Tibial artery (tissue), 4 donors: ENCODE results near the gene ATG4B.

ENCODE experiments used
- DNase-seq, 2 donors: peaks; one replicate each; pipeline ENCODE4 v3.0.0-alpha.2; 2019
- H3K27ac ChIP-seq, 2 donors: fragments of 200-600 bp; sonication (generic) in 1 of 2; 1 replicate in 1 of 2; 2 replicates in 1 of 2; pipeline ENCODE4 v1.5.1; 2018 to 2019; ENCODE audit warnings: mild to moderate bottlenecking in 1 of 2
- H3K27me3 ChIP-seq, 2 donors: fragments of 200-600 bp; sonication (generic) in 1 of 2; one replicate each; pipeline versions ENCODE4 v1.5.1 to v1.6.0; 2016 to 2019
- H3K36me3 ChIP-seq, 3 donors: fragments of 200-600 bp; sonication (generic) in 2 of 3; one replicate each; pipeline ENCODE4 v1.5.1; 2016 to 2019; ENCODE audit warnings: mild to moderate bottlenecking in 2 of 3
- H3K4me1 ChIP-seq, 4 donors: fragments of 200-600 bp; sonication (generic) in 2 of 4; 1 replicate in 3 of 4; 2 replicates in 1 of 4; pipeline ENCODE4 v1.5.1; 2016 to 2019
- H3K4me3 ChIP-seq, 2 donors: fragments of 200-600 bp; sonication (generic) in 1 of 2; 1 replicate in 1 of 2; 2 replicates in 1 of 2; pipeline ENCODE4 v1.5.1; 2018 to 2019; ENCODE audit warnings: mild to moderate bottlenecking in 2 of 2
- H3K9me3 ChIP-seq, 3 donors: fragments of 200-600 bp; sonication (generic) in 1 of 3; one replicate each; pipeline ENCODE4 v1.5.1; 2016 to 2019
- CTCF ChIP-seq, 2 experiments: fragments of 200-600 bp in 1 of 2; fragments of 450-650 bp in 1 of 2; IDR thresholded peaks; one replicate each; pipeline ENCODE4 v1.5.1; 2017 to 2019; ENCODE audit warnings: antibody characterized with exemption in 2 of 2, mild to moderate bottlenecking in 1 of 2, moderate library complexity in 1 of 2
- intact Hi-C: fragments of 100-400 bp; cut with DNase I; formaldehyde crosslinking; loops from one replicate; pipeline ENCODE4 v1.15.0; 2023; ENCODE audit warnings: low total_unique reads

Gene ATG4B

GRCh38 chr2:241701149-241701398, 63.6 kb downstream of the ATG4B start:
- Histone ChIP-seq H3K36me3 (peaks cover 7 to 21% (median 7%) of the 10 kb centered on the region in 3 donors), H3K9me3 (no peaks in the 10 kb centered on the region), H3K4me1 (peaks cover 0 to 26% (median 20%) of the 10 kb centered on the region in 4 donors), H3K27me3 (no peaks in the 10 kb centered on the region), H3K4me3 (peak overlapping the region; percentile 83 to 87), H3K27ac (peak overlapping the region; percentile 93 to 98)
- intact Hi-C loops = loop anchor here (1.0 kb wide), 1 partner anchor 64 kb away; the partner anchor contains the start of genes ATG4B and THAP4
- TF ChIP-seq CTCF (IDR thresholded peaks at IDR 0.05) = peak; percentile 46 to 59
- DNase-seq = no peak

GRCh38 chr2:241701399-241702154, 64.1 kb downstream of the ATG4B start, which contains the start of gene ING5:
ING5 (plus strand) TSS chr2:241702039; CDS start chr2:241702066, 27 bp downstream.
- H3K36me3 ChIP-seq = peaks cover 12 to 23% (median 12%) of the 10 kb centered on the region in 3 donors
- intact Hi-C loops = loop anchor here (1.0 kb wide), 1 partner anchor 64 kb away; the partner anchor contains the start of genes ATG4B and THAP4
- no peaks in the 10 kb centered on the region for H3K9me3 ChIP-seq
- TF ChIP-seq CTCF (IDR thresholded peaks at IDR 0.05) = no peak
- DNase-seq = peak; percentile 97 to 98
- peak within 1 kb of the TSS; percentile 93 to 98 for H3K27ac ChIP-seq
- no peaks in the 10 kb centered on the region for H3K27me3 ChIP-seq
- peaks cover 0 to 26% (median 20%) of the 10 kb centered on the region in 4 donors for H3K4me1 ChIP-seq
- H3K4me3 ChIP-seq = peak within 1 kb of the TSS; percentile 83 to 87

- H3K27me3 ChIP-seq = no peaks in the 10 kb centered on the region
- no peaks in the 10 kb centered on the region for H3K9me3 ChIP-seq
- peak overlapping the region; percentile 83 to 87 for H3K4me3 ChIP-seq
- peaks cover 0 to 26% (median 20%) of the 10 kb centered on the region in 4 donors for H3K4me1 ChIP-seq
- DNase-seq = peak; percentile 74 to 88
- intact Hi-C loops = no loop called here
- peaks cover 20 to 32% (median 21%) of the 10 kb centered on the region in 3 donors for H3K36me3 ChIP-seq
- H3K27ac ChIP-seq = peak overlapping the region; percentile 93 to 98
- TF ChIP-seq CTCF (IDR thresholded peaks at IDR 0.05) = peak; percentile 11 to 41
Measured at GRCh38 chr2:241702155-241703031, 64.9 kb downstream of the ATG4B start.

- H3K27ac ChIP-seq = peak overlapping the region; percentile 93 to 98
- no peaks in the 10 kb centered on the region for H3K27me3 ChIP-seq
- H3K9me3 ChIP-seq = no peaks in the 10 kb centered on the region
- no peak for DNase-seq
- no peak for TF ChIP-seq CTCF (IDR thresholded peaks at IDR 0.05)
- intact Hi-C loops = no loop called here
- peak overlapping the region; percentile 83 to 87 for H3K4me3 ChIP-seq
- peaks cover 0 to 26% (median 20%) of the 10 kb centered on the region in 4 donors for H3K4me1 ChIP-seq
- peaks cover 26 to 39% (median 28%) of the 10 kb centered on the region in 3 donors for H3K36me3 ChIP-seq
Measured at GRCh38 chr2:241703032-241703604, 65.6 kb downstream of the ATG4B start.

GRCh38 chr2:241706537-241706936, 69.0 kb downstream of the ATG4B start:
- intact Hi-C loops = no loop called here
- H3K36me3 ChIP-seq = peaks cover 59 to 73% (median 62%) of the 10 kb centered on the region in 3 donors
- no peak for TF ChIP-seq CTCF (IDR thresholded peaks at IDR 0.05)

More at GRCh38 chr2:241706537-241706936, 69.0 kb downstream of the ATG4B start:
- no peak overlapping the region for H3K4me3 ChIP-seq
- DNase-seq = no peak
- H3K4me1 ChIP-seq = peaks cover 0 to 17% (median 11%) of the 10 kb centered on the region in 4 donors
- no peak overlapping the region for H3K27ac ChIP-seq
- no peaks in the 10 kb centered on the region for H3K9me3 ChIP-seq
- no peaks in the 10 kb centered on the region for H3K27me3 ChIP-seq
